Mucosa of descending colon (tissue), 3 donors: ENCODE measurements around the gene NFIB. TPM values are rescaled to one million over a fixed set of nuclear protein-coding genes. Genes with fewer than 3 reads are reported as not detected.

Experiments
- ATAC-seq: fragments of 200-7000 bp; cut with Tn5 transposase; one replicate; pipeline ENCODE4 v1.9.1; 2020; ENCODE audit warnings: mild to moderate bottlenecking, moderate library complexity
- DNase-seq, 3 donors: peaks; one replicate each; pipeline ENCODE4 v3.0.0-alpha.2; 2020
- H3K36me3 ChIP-seq: fragments of 200-600 bp; one replicate; pipeline ENCODE4 v1.8.0; 2021; ENCODE audit warnings: low read depth, mild to moderate bottlenecking
- H3K4me1 ChIP-seq: fragments of 200-600 bp; one replicate; pipeline ENCODE4 v1.8.0; 2021; ENCODE audit warnings: low read depth, mild to moderate bottlenecking
- H3K4me3 ChIP-seq: fragments of 200-600 bp; one replicate; pipeline ENCODE4 v1.8.0; 2021; ENCODE audit warnings: mild to moderate bottlenecking
- H3K9me3 ChIP-seq: fragments of 200-600 bp; one replicate; pipeline ENCODE4 v1.8.0; 2021; ENCODE audit warnings: mild to moderate bottlenecking
- CTCF ChIP-seq: fragments of 200-600 bp; IDR thresholded peaks from one replicate; pipeline ENCODE4 v1.8.0; 2022; ENCODE audit warnings: antibody characterized with exemption, mild to moderate bottlenecking
- intact Hi-C, 2 donors: fragments of 100-400 bp; cut with DNase I in 1 of 2; cut with micrococcal nuclease in 1 of 2; formaldehyde crosslinking; loops; one replicate each; pipeline versions ENCODE4 v1.11.0 to v1.11.1; 2022; cut with DNase I, micrococcal nuclease
- total RNA-seq, 3 donors: library from RNA; stranded (reverse); fragmentation: NEBNext Ultra II Directional in 2 of 3; extraction: Animal tissue kit (Norgen Biotek cat#: 25700) in 2 of 3; gene quantifications; one replicate each; pipeline versions ENCODE4 v1.2.1 to v1.2.4, GENCODE V29; 2021 to 2023
- donor health status: DM: no; HTN: no; CAD: no; lungs with moderate emphysema.
- donor health status: DM: no; HTN: no; CAD: no.
- donor health status: DM: no; HTN: yes; CAD: no.

Gene NFIB
- total RNA-seq, 3 donors from 2014 or later: 59.7 to 85.5 (median 62.6) TPM

GRCh38 chr9:14136646-14137370 is 177.1 kb downstream of the NFIB start:
- H3K9me3 ChIP-seq: no peaks in the 10 kb centered on the region
- TF ChIP-seq CTCF: no peak
- DNase-seq (no peak), ATAC-seq (no peak)
- intact Hi-C loops: no loop called here
- no peaks in the 10 kb centered on the region for H3K36me3 ChIP-seq
- no peaks in the 10 kb centered on the region for H3K4me1 ChIP-seq
- H3K4me3 ChIP-seq: no peak overlapping the region

GRCh38 chr9:14136047-14136635 is 177.8 kb downstream of the NFIB start:
- no peak for TF ChIP-seq CTCF
- intact Hi-C loops: no loop called here

DNA sequence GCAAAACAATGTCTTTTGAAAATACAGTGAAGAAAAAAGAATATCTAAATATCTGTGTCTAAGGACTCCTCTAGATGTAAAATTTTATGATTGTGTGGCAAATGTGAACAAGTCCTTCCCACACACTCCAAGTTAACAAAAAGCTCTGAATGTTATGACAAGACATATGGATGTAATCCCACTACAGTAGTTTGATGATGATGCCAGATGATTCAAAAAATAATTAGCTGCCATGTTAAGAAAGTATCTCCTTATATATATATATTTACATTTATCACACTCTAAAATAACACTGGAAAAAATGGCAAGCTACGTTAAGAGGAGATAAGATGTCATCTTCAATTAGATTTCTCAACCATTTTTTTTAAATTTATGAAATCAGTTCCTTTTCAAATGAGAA is 178.5 kb downstream of the NFIB start:
- Histone ChIP-seq H3K9me3 (no peaks in the 10 kb centered on the region), H3K4me3 (no peak overlapping the region), H3K4me1 (no peaks in the 10 kb centered on the region), H3K36me3 (no peaks in the 10 kb centered on the region)
- intact Hi-C loops: no loop called here
- no peak for TF ChIP-seq CTCF
- ATAC-seq (no peak), DNase-seq (no peak)

More at GRCh38 chr9:14136047-14136635, 177.8 kb downstream of the NFIB start:
- no peak for DNase-seq
- H3K9me3 ChIP-seq: no peaks in the 10 kb centered on the region
- no peak overlapping the region for H3K4me3 ChIP-seq
- H3K4me1 ChIP-seq: no peaks in the 10 kb centered on the region
- no peak for ATAC-seq
- H3K36me3 ChIP-seq: no peaks in the 10 kb centered on the region

DNA sequence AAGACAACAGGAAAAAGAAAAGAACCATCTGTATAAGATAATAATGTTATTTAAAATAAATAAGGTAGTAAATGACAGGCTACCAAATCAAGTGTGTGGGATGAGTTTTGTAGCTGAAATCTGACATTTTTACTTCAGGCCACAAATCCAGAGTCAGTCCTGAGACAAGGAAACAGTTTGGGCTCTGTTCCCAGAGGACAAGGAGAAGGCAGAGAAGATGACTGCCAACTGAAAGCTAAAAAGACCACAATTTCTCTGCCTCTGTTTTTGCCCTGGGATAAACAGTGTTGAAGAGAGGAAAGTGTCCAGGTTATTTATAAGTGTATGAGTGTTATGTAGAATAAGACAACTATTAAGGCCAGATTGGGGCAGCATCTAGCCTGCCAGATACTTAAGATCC is 180.5 kb downstream of the NFIB start:
- Histone ChIP-seq H3K36me3 (no peaks in the 10 kb centered on the region), H3K9me3 (no peaks in the 10 kb centered on the region), H3K4me1 (no peaks in the 10 kb centered on the region), H3K4me3 (no peak overlapping the region)
- intact Hi-C loops: no loop called here
- no peak for DNase-seq
- TF ChIP-seq CTCF: no peak
- no peak for ATAC-seq

GRCh38 chr9:14132775-14133174 is 181.2 kb downstream of the NFIB start:
- no peaks in the 10 kb centered on the region for H3K9me3 ChIP-seq
- ATAC-seq (no peak), DNase-seq (no peak)
- no peaks in the 10 kb centered on the region for H3K4me1 ChIP-seq
- H3K4me3 ChIP-seq: no peak overlapping the region
- TF ChIP-seq CTCF: no peak
- intact Hi-C loops: no loop called here
- H3K36me3 ChIP-seq: no peaks in the 10 kb centered on the region
